H1 (cell line): ENCODE data around the gene CNOT6L. TPM values are rescaled to one million over a fixed set of nuclear protein-coding genes. Genes with fewer than 3 reads are reported as not detected.

Experiments used
- CTCF ChIA-PET: fragments of 300-600 bp; sonication (Branson Sonifier 250); formaldehyde crosslinking; loops from one replicate; lab custom pipeline; 2021; ENCODE audit not compliant: partially characterized antibody; lab: Charles Lee
- POLR2A ChIA-PET: fragments of 300-600 bp; sonication (Branson Sonifier 250); formaldehyde crosslinking; loops from one replicate; lab custom pipeline; 2021; ENCODE audit warnings: inconsistent platforms; ENCODE audit not compliant: partially characterized antibody; lab: Charles Lee
- DNase-seq, 2 experiments: peaks; one replicate each; pipeline versions ENCODE4 v3.0.0 to v3.0.0-alpha.2; 2010 to 2022; ENCODE audit warnings: low spot score in 2 of 2, low read depth in 1 of 2, mixed read lengths in 1 of 2
- FAIRE-seq: peaks from 2 replicates; lab custom pipeline; 2011; peaks lifted over from hg19 to GRCh38; lab: Jason Lieb, UNC
- H2AFZ ChIP-seq: 2 replicates; pipeline ENCODE4 v1.8.1; 2012; ENCODE audit warnings: low read length, inconsistent platforms
- H2AK5ac ChIP-seq: 2 replicates; pipeline ENCODE4 v1.6.1; 2013; ENCODE audit warnings: low read depth, low read length
- H2BK120ac ChIP-seq: replicated peaks from 2 replicates; pipeline ENCODE3; 2013; ENCODE audit warnings: low read depth, low read length, inconsistent platforms
- H2BK12ac ChIP-seq: 2 replicates; pipeline ENCODE4 v1.6.1; 2013; ENCODE audit warnings: low read depth, low read length
- H2BK15ac ChIP-seq: 2 replicates; pipeline ENCODE4 v1.6.1; 2013; ENCODE audit warnings: low read length
- H2BK20ac ChIP-seq: 2 replicates; pipeline ENCODE4 v1.6.1; 2013; ENCODE audit warnings: low read length
- H2BK5ac ChIP-seq: 2 replicates; pipeline ENCODE4 v1.6.1; 2013; ENCODE audit warnings: low read depth, low read length
- H3K14ac ChIP-seq: 2 replicates; pipeline ENCODE4 v1.6.1; 2013; ENCODE audit warnings: inconsistent platforms; ENCODE audit not compliant: insufficient read length
- H3K18ac ChIP-seq: 2 replicates; pipeline ENCODE4 v1.6.1; 2013; ENCODE audit warnings: low read length; ENCODE audit errors: extremely low read depth
- H3K23ac ChIP-seq: 2 replicates; pipeline ENCODE4 v1.6.1; 2013; ENCODE audit warnings: inconsistent platforms; ENCODE audit not compliant: insufficient read length
- H3K23me2 ChIP-seq: 2 replicates; pipeline ENCODE4 v1.6.1; 2013; ENCODE audit warnings: low read depth, low read length
- H3K27ac ChIP-seq: 2 replicates; pipeline ENCODE4 v1.6.1; 2011; ENCODE audit warnings: low read depth, low read length, inconsistent platforms
- H3K27me3 ChIP-seq, 4 experiments: replicated peaks in 1 of 4; 1 replicate in 1 of 4; 2 replicates in 3 of 4; pipeline versions ENCODE4 v1.6.1 to v1.8.1; 2011 to 2013; ENCODE audit warnings: low read length in 3 of 4, mild to moderate bottlenecking in 3 of 4, inconsistent platforms in 2 of 4, mixed read lengths in 2 of 4, moderate library complexity in 1 of 4; ENCODE audit not compliant: control insufficient read depth in 3 of 4, insufficient read depth in 3 of 4; ENCODE audit errors: extremely low read depth in 1 of 4
- H3K36me3 ChIP-seq, 4 experiments: 2 replicates each; pipeline versions ENCODE4 v1.6.1 to v1.8.1; 2011 to 2013; ENCODE audit warnings: mild to moderate bottlenecking in 4 of 4, low read length in 3 of 4, moderate library complexity in 2 of 4, control low read depth in 1 of 4, inconsistent platforms in 1 of 4; ENCODE audit not compliant: insufficient read depth in 4 of 4, control insufficient read depth in 2 of 4
- H3K4ac ChIP-seq: replicated peaks from 2 replicates; pipeline ENCODE3; 2013; ENCODE audit warnings: low read length, low read depth, mixed read lengths, inconsistent platforms; ENCODE audit not compliant: insufficient read length
- H3K4me1 ChIP-seq, 4 experiments: replicated peaks in 1 of 4; 1 replicate in 1 of 4; 2 replicates in 3 of 4; pipeline versions ENCODE4 v1.6.1 to v1.8.1; 2011 to 2013; ENCODE audit warnings: low read length in 3 of 4, inconsistent platforms in 2 of 4, mixed read lengths in 1 of 4; ENCODE audit not compliant: insufficient read depth in 4 of 4, control insufficient read depth in 3 of 4
- H3K4me2 ChIP-seq, 2 experiments: 2 replicates each; pipeline versions ENCODE4 v1.6.1 to v1.8.1; 2011 to 2013; ENCODE audit warnings: low read depth in 2 of 2, low read length in 2 of 2, control low read depth in 1 of 2, inconsistent platforms in 1 of 2, mild to moderate bottlenecking in 1 of 2; ENCODE audit not compliant: insufficient read depth in 1 of 2
- H3K4me3 ChIP-seq, 4 experiments: fragments of 200-600, 300-600 bp in 1 of 4; sonication (generic), shearing (Covaris generic), sonication (Bioruptor Twin) in 1 of 4; 2 replicates each; pipeline versions ENCODE4 v1.5.1 to v1.8.1; 2011 to 2016; ENCODE audit warnings: low read length in 4 of 4, low read depth in 3 of 4, control low read depth in 2 of 4, inconsistent platforms in 2 of 4, mild to moderate bottlenecking in 2 of 4, mixed read lengths in 1 of 4, moderate library complexity in 1 of 4; ENCODE audit not compliant: insufficient read depth in 2 of 4; ENCODE audit errors: extremely low read depth in 1 of 4
- H3K56ac ChIP-seq: replicated peaks from 2 replicates; pipeline ENCODE3; 2013; ENCODE audit warnings: low read depth, mild to moderate bottlenecking, mixed read lengths, low read length, inconsistent platforms; ENCODE audit not compliant: insufficient read length
- H3K79me1 ChIP-seq: 2 replicates; pipeline ENCODE4 v1.6.1; 2013; ENCODE audit warnings: low read depth, low read length, control low read depth
- H3K79me2 ChIP-seq, 2 experiments: 2 replicates each; pipeline versions ENCODE4 v1.6.1 to v1.8.1; 2012 to 2013; ENCODE audit warnings: low read length in 2 of 2, mild to moderate bottlenecking in 2 of 2, inconsistent platforms in 1 of 2; ENCODE audit not compliant: insufficient read depth in 2 of 2, control insufficient read depth in 1 of 2
- H3K9ac ChIP-seq, 4 experiments: replicated peaks in 1 of 4; 1 replicate in 1 of 4; 2 replicates in 3 of 4; pipeline versions ENCODE4 v1.6.1 to v1.8.1; 2011 to 2013; ENCODE audit warnings: low read depth in 3 of 4, low read length in 3 of 4, control low read depth in 2 of 4, mild to moderate bottlenecking in 2 of 4, moderate library complexity in 2 of 4, inconsistent platforms in 1 of 4; ENCODE audit errors: extremely low read depth in 1 of 4
- H3K9me3 ChIP-seq, 2 experiments: 2 replicates each; pipeline versions ENCODE4 v1.6.1 to v1.8.1; 2012 to 2013; ENCODE audit warnings: mild to moderate bottlenecking in 2 of 2, moderate library complexity in 2 of 2, control low read depth in 1 of 2, inconsistent platforms in 1 of 2, low read depth in 1 of 2, low read length in 1 of 2, mixed read lengths in 1 of 2; ENCODE audit not compliant: insufficient read depth in 2 of 2
- H4K20me1 ChIP-seq, 2 experiments: replicated peaks in 1 of 2; 2 replicates each; pipeline versions ENCODE3 to v1.8.1; 2011 to 2013; ENCODE audit warnings: inconsistent platforms in 2 of 2, low read length in 2 of 2, mild to moderate bottlenecking in 1 of 2; ENCODE audit not compliant: insufficient read depth in 2 of 2, control insufficient read depth in 1 of 2
- H4K5ac ChIP-seq: 2 replicates; pipeline ENCODE4 v1.6.1; 2013; ENCODE audit warnings: low read length, low read depth, mixed read lengths, inconsistent platforms; ENCODE audit not compliant: insufficient read length
- H4K8ac ChIP-seq: 2 replicates; pipeline ENCODE4 v1.8.0; 2013; ENCODE audit warnings: mild to moderate bottlenecking, moderate library complexity, low read length, inconsistent platforms; ENCODE audit not compliant: insufficient read depth; ENCODE audit errors: extremely low read depth
- H4K91ac ChIP-seq: replicated peaks from 2 replicates; pipeline ENCODE3; 2013; ENCODE audit warnings: low read length, mixed read lengths, inconsistent platforms; ENCODE audit not compliant: insufficient read length
- CHD1 ChIP-seq: IDR thresholded peaks from 2 replicates; pipeline ENCODE4 v1.6.1; 2012; ENCODE audit warnings: low read depth, low read length, improper control_type of control experiment
- EP300 ChIP-seq, 2 experiments: IDR thresholded peaks; 1 replicate in 1 of 2; 2 replicates in 1 of 2; pipeline ENCODE4 v1.6.1; 2011 to 2012; ENCODE audit warnings: low read depth in 2 of 2, low read length in 2 of 2, mild to moderate bottlenecking in 2 of 2, borderline replicate concordance in 1 of 2, inconsistent platforms in 1 of 2, moderate library complexity in 1 of 2
- KDM5A ChIP-seq: fragments of 200-600 bp; IDR thresholded peaks from 2 replicates; pipeline ENCODE4 v1.7.1; 2012; ENCODE audit warnings: mild to moderate bottlenecking, low read length, inconsistent platforms, mixed read lengths
- NRF1 ChIP-seq: IDR thresholded peaks from 2 replicates; pipeline ENCODE4 v1.6.1; 2011; ENCODE audit warnings: mild to moderate bottlenecking, low read depth, low read length, improper control_type of control experiment
- PHF8 ChIP-seq: fragments of 200-600 bp; sonication (generic); conservative IDR thresholded peaks from 2 replicates; pipeline ENCODE4 v1.7.1; 2012; ENCODE audit warnings: low read depth, mild to moderate bottlenecking, inconsistent platforms, low read length, moderate library complexity
- POLR2A ChIP-seq, 2 experiments: IDR thresholded peaks; 1 replicate in 1 of 2; 2 replicates in 1 of 2; pipeline ENCODE4 v1.6.1; 2011; ENCODE audit warnings: low read depth in 2 of 2, low read length in 2 of 2, mild to moderate bottlenecking in 2 of 2; ENCODE audit errors: control extremely low read depth in 1 of 2
- RNF2 ChIP-seq: fragments of 200-900, 300-1000 bp; sonication (generic); IDR thresholded peaks from 2 replicates; pipeline ENCODE4 v1.7.1; 2016; ENCODE audit warnings: borderline replicate concordance, low read depth, mild to moderate bottlenecking, antibody characterized with exemption, low read length; ENCODE audit not compliant: poor library complexity, severe bottlenecking; ENCODE audit errors: missing control alignments
- SUZ12 ChIP-seq: fragments of 200-600 bp; sonication (generic); IDR thresholded peaks from 2 replicates; pipeline ENCODE4 v1.6.1; 2012; ENCODE audit warnings: mild to moderate bottlenecking, inconsistent platforms, low read length, moderate library complexity, mixed read lengths
- TAF7 ChIP-seq: optimal IDR thresholded peaks from 2 replicates; pipeline ENCODE3; 2011; ENCODE audit warnings: low read depth, mild to moderate bottlenecking, inconsistent platforms, low read length, moderate library complexity, borderline replicate concordance
- ZNF274 ChIP-seq: IDR thresholded peaks from 2 replicates; pipeline ENCODE4 v1.7.0; 2012; ENCODE audit warnings: low read length, borderline replicate concordance; ENCODE audit errors: extremely low read depth
- WGBS, 2 experiments: shearing (Covaris generic) in 1 of 2; methylation state at CpG; one replicate each; pipeline versions ENCODE4 v1.1.6 to v1.1.7; 2013 to 2015; ENCODE audit warnings: low lambda C conversion rate in 2 of 2, mixed read lengths in 2 of 2, inconsistent platforms in 1 of 2, low coverage in 1 of 2, missing lambda C conversion rate in 1 of 2; ENCODE audit not compliant: insufficient replicate concordance in 2 of 2, insufficient coverage in 1 of 2, insufficient read length in 1 of 2; ENCODE audit errors: extremely low coverage in 1 of 2, missing lambda C conversion rate in 1 of 2; 5-methylcytosine and 5-hydroxymethylcytosine counted together
- polyA plus RNA-seq, 7 experiments: library from polyadenylated mRNA; depleted of rRNA in 3 of 7; stranded (reverse) in 5 of 7; unstranded in 2 of 7; fragments of >200 nt in 5 of 7; fragments of 200-250 nt in 2 of 7; gene quantifications; 1 replicate in 5 of 7; 2 replicates in 1 of 7; 4 replicates in 1 of 7; pipeline versions ENCODE4 v1.2.1 to v1.2.3, GENCODE V29; 2011 to 2013; ENCODE audit warnings: missing spikeins in 2 of 7, mixed read lengths in 2 of 7
- total RNA-seq: library from RNA; stranded (reverse); fragmentation: NEBNext Ultra II Directional; extraction: Animal tissue kit (Norgen Biotek cat#: 25700); gene quantifications from 2 replicates; pipeline ENCODE4 v1.2.1, GENCODE V29; 2021

CNOT6L gene
- total and polyA plus RNA-seq, 2 of the 8 experiments (the other 6 are each of a cell fraction or from before 2014, with no cell fraction given): 2.0 to 22.4 TPM

DNA sequence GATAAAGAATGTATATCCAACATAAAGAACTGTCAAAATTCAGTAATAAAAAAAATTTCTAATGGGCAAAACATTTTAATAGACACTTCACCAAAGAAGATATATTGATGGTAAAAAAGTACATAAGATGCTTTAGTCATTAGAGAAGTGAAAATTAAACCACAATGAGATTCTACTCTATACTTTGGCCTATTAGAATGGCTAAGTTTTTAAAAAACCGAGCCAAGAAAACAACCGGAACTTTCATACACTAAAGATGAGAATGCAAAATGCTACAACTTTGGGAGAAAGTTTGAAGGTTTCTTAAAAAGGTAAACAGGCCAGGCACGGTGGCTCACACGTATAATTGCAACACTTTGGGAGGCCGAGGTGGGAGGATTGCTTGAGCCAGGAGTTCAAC lies 20.8 kb downstream of the CNOT6L start:
- Histone ChIP-seq H2BK20ac (no peak overlapping the region), H3K23ac (no peak overlapping the region), H2BK120ac (no peak overlapping the region), H3K79me1 (no peaks in the 10 kb centered on the region), H2BK12ac (no peak overlapping the region), H3K9me3 (no peaks in the 10 kb centered on the region), H3K36me3 (no peaks in the 10 kb centered on the region), H2BK5ac (no peak overlapping the region), H2AFZ (no peak overlapping the region), H3K27me3 (no peaks in the 10 kb centered on the region), H3K4ac (no peak overlapping the region), H2BK15ac (no peak overlapping the region), H3K56ac (no peak overlapping the region), H4K8ac (no peak overlapping the region), H4K5ac (no peak overlapping the region), H3K23me2 (no peaks in the 10 kb centered on the region), H3K27ac (no peak overlapping the region), H4K91ac (no peak overlapping the region), H4K20me1 (no peaks in the 10 kb centered on the region), H3K4me3 (no peak overlapping the region), H3K14ac (no peak overlapping the region), H2AK5ac (no peak overlapping the region), H3K79me2 (peaks cover 0 to 7% of the 10 kb centered on the region in 2 experiments; a peak in 1 of 4 replicates), H3K4me1 (peaks cover 0 to 4% (median 2%) of the 10 kb centered on the region in 4 experiments; a peak in 3 of 7 replicates), H3K4me2 (no peak overlapping the region), H3K18ac (no peak overlapping the region), H3K9ac (no peak overlapping the region)
- DNase-seq (no peak), FAIRE-seq (no peak)
- ChIA-PET CTCF (interaction anchor here (0.7 kb wide), 1 partner anchor 756 kb away, joined by 4 read pairs; no protein-coding TSS in a partner anchor), POLR2A (no interaction called here)
- WGBS, 2 experiments: 92% methylated on average over 5 of the region's 5 CpGs; no CpG with 5 or more reads in 1 of the 2 experiments
- no peak for TF ChIP-seq RNF2
- no peak for TF ChIP-seq POLR2A (IDR thresholded peaks at IDR 0.05; ENCODE audit: control extremely low read depth in 1 of 2, low read depth in 2 of 2, low read length in 2 of 2)
- no peak for TF ChIP-seq SUZ12
- no peak for TF ChIP-seq KDM5A
- TF ChIP-seq TAF7: no peak
- no peak for TF ChIP-seq EP300 (IDR thresholded peaks at IDR 0.05; ENCODE audit: borderline replicate concordance in 1 of 2, low read depth in 2 of 2, low read length in 2 of 2)
- TF ChIP-seq PHF8: no peak
- TF ChIP-seq CHD1: no peak
- no peak for TF ChIP-seq NRF1
- TF ChIP-seq ZNF274: no peak
